Adrenal gland (tissue), 12 donors: ENCODE measurements around the gene PIAS2. TPM values are rescaled to one million over a fixed set of nuclear protein-coding genes. Genes with fewer than 3 reads are reported as not detected.

Experiments
- DNase-seq, 7 donors: peaks; one replicate each; pipeline ENCODE4 v3.0.0-alpha.2; 2019 to 2020
- H3K27ac ChIP-seq, 5 donors: fragments of 200-600 bp; sonication (generic) in 4 of 5; 1 replicate in 3 of 5; 2 replicates in 2 of 5; pipeline versions ENCODE4 v1.5.1 to v1.8.0; 2016 to 2020; ENCODE audit warnings: mild to moderate bottlenecking in 1 of 5
- H3K27me3 ChIP-seq: fragments of 200-600 bp; 2 replicates; pipeline ENCODE4 v1.8.0; 2021
- H3K36me3 ChIP-seq, 2 donors: fragments of 200-600 bp; replicated peaks in 1 of 2; 1 replicate in 1 of 2; 2 replicates in 1 of 2; pipeline versions ENCODE4 v1.5.1 to v1.8.0; 2018 to 2022
- H3K4me1 ChIP-seq, 2 donors: fragments of 200-600 bp; replicated peaks in 1 of 2; 1 replicate in 1 of 2; 2 replicates in 1 of 2; pipeline versions ENCODE4 v1.5.1 to v1.8.0; 2018 to 2021
- H3K4me3 ChIP-seq, 4 donors: fragments of 200-600 bp; sonication (generic) in 3 of 4; one replicate each; pipeline ENCODE4 v1.5.1; 2016 to 2018
- H3K9me3 ChIP-seq, 3 donors: fragments of 200-600 bp; sonication (generic) in 1 of 3; replicated peaks in 1 of 3; 1 replicate in 2 of 3; 2 replicates in 1 of 3; pipeline versions ENCODE4 v1.5.1 to v1.8.0; 2016 to 2021
- CTCF ChIP-seq, 6 experiments: fragments of 450-650 bp in 4 of 6; fragments of 200-600 bp in 2 of 6; sonication (generic) in 1 of 6; IDR thresholded peaks; 1 replicate in 5 of 6; 2 replicates in 1 of 6; pipeline versions ENCODE4 v1.5.1 to v1.8.0; 2016 to 2021; ENCODE audit warnings: antibody characterized with exemption in 6 of 6, mild to moderate bottlenecking in 2 of 6, moderate library complexity in 1 of 6
- POLR2A ChIP-seq, 2 donors: fragments of 450-650 bp; IDR thresholded peaks; one replicate each; pipeline ENCODE4 v1.6.1; 2017; ENCODE audit warnings: antibody characterized with exemption in 2 of 2, mild to moderate bottlenecking in 2 of 2, moderate library complexity in 1 of 2
- WGBS, 4 donors: extraction: QIAGEN DNeasy Blood & Tissue Kit in 2 of 4; methylation state at CpG; one replicate each; pipeline versions ENCODE4 v1.1.5 to v1.1.7; 2013 to 2017; 5-methylcytosine and 5-hydroxymethylcytosine counted together
- intact Hi-C, 2 donors: fragments of 100-400 bp; cut with DNase I; formaldehyde crosslinking; loops; one replicate each; pipeline versions ENCODE4 v1.14.1 to v1.15.0; 2022 to 2023
- polyA plus RNA-seq, 3 donors: library from polyadenylated mRNA; stranded (reverse); fragments of 200-250 nt in 2 of 3; fragments of 350-450 nt in 1 of 3; fragmentation: Illumina TruSeq in 1 of 3; extraction: RNeasy Lipid Tissue Mini Kit (QIAGEN cat#74804) in 1 of 3; gene quantifications; one replicate each; pipeline ENCODE4 v1.2.3, GENCODE V29; 2013 to 2014
- total RNA-seq, 9 donors: library from RNA; depleted of rRNA in 4 of 9; stranded (reverse); fragments of >200 nt in 4 of 9; fragments of 120-200 nt in 1 of 9; fragmentation: NEBNext Ultra II Directional in 1 of 9; extraction: Animal tissue kit (Norgen Biotek cat#: 25700) in 1 of 9; gene quantifications; one replicate each; pipeline versions ENCODE4 v1.1.0 to v1.2.4, GENCODE V29; 2013 to 2023
- donor health status: healthy with polysubstance abuse.
- donor health status: Bipolar disorder and iron deficiency.
- donor health status: DM: yes; HTN: yes; CAD: no.
- donor health status: DM: no; HTN: no; CAD: no.
- donor health status: DM: no; HTN: no; CAD: no.
- donor health status: DM: yes; HTN: yes; CAD: no.

The PIAS2 gene
- total and polyA plus RNA-seq, 12 donors = 4.7 to 52.9 (median 31.8) TPM

- intact Hi-C loops = no loop called here
Measured at GRCh38 chr18:46886893-46887292, 30.4 kb downstream of the PIAS2 start.

GRCh38 chr18:46883180-46883579, 34.1 kb downstream of the PIAS2 start:
- Histone ChIP-seq H3K36me3 (no peaks in the 10 kb centered on the region), H3K27me3 (no peaks in the 10 kb centered on the region), H3K9me3 (peaks cover 0 to 7% (median 3%) of the 10 kb centered on the region in 3 donors), H3K27ac (no peak overlapping the region), H3K4me3 (no peak overlapping the region), H3K4me1 (peaks cover 3 to 7% of the 10 kb centered on the region in 2 donors)
- WGBS, 4 donors = 96 to 99% (median 97%) methylated on average over 4 of the region's 4 CpGs
- no peak for TF ChIP-seq CTCF (IDR thresholded peaks at IDR 0.05)
- TF ChIP-seq POLR2A (IDR thresholded peaks at IDR 0.05) = no peak
- intact Hi-C loops = no loop called here
- DNase-seq = no peak

More at GRCh38 chr18:46886893-46887292, 30.4 kb downstream of the PIAS2 start:
- TF ChIP-seq CTCF (IDR thresholded peaks at IDR 0.05) (no peak), POLR2A (IDR thresholded peaks at IDR 0.05) (no peak)
- H3K27ac ChIP-seq = no peak overlapping the region
- peaks cover 3 to 7% of the 10 kb centered on the region in 2 donors for H3K4me1 ChIP-seq
- H3K36me3 ChIP-seq = peaks cover 0 to 6% of the 10 kb centered on the region in 2 donors
- 54 to 62% (median 55%) methylated on average over 2 of the region's 2 CpGs for WGBS, 4 donors
- H3K9me3 ChIP-seq = peaks cover 0 to 12% (median 7%) of the 10 kb centered on the region in 3 donors
- no peaks in the 10 kb centered on the region for H3K27me3 ChIP-seq
- H3K4me3 ChIP-seq = no peak overlapping the region
- no peak for DNase-seq

- WGBS, 4 donors = 91 to 95% (median 94%) methylated on average over 15 of the region's 15 CpGs
- no peak for TF ChIP-seq CTCF (IDR thresholded peaks at IDR 0.05)
- TF ChIP-seq POLR2A (IDR thresholded peaks at IDR 0.05) = no peak
- no peaks in the 10 kb centered on the region for H3K4me1 ChIP-seq
- intact Hi-C loops = no loop called here
- H3K27ac ChIP-seq = no peak overlapping the region
- H3K4me3 ChIP-seq = no peak overlapping the region
- no peak for DNase-seq
- no peaks in the 10 kb centered on the region for H3K9me3 ChIP-seq
- no peaks in the 10 kb centered on the region for H3K36me3 ChIP-seq
- no peaks in the 10 kb centered on the region for H3K27me3 ChIP-seq
Measured at GRCh38 chr18:46877329-46877987, 39.8 kb downstream of the PIAS2 start.

GRCh38 chr18:46868169-46868921, 49.0 kb downstream of the PIAS2 start:
- Histone ChIP-seq H3K27me3 (no peaks in the 10 kb centered on the region), H3K27ac (no peak overlapping the region), H3K9me3 (peaks cover 0 to 5% (median 0%) of the 10 kb centered on the region in 3 donors), H3K4me1 (no peaks in the 10 kb centered on the region), H3K4me3 (no peak overlapping the region), H3K36me3 (no peaks in the 10 kb centered on the region)
- WGBS, 4 donors = 93 to 95% (median 95%) methylated on average over 11 of the region's 11 CpGs
- DNase-seq = no peak
- TF ChIP-seq POLR2A (IDR thresholded peaks at IDR 0.05) = no peak
- no peak for TF ChIP-seq CTCF (IDR thresholded peaks at IDR 0.05)
- intact Hi-C loops = no loop called here
